OCI-LY7 (cell line): ENCODE measurements around the gene NTNG2. TPM values are rescaled to one million over a fixed set of nuclear protein-coding genes. Genes with fewer than 3 reads are reported as not detected.

Source experiments
- BruUV-seq: library from RNA; stranded (reverse); fragments of 400-500 nt; replicated peaks from 2 replicates; lab custom pipeline; 2021; lab: Mats Ljungman, UMichigan
- CTCF ChIA-PET: fragments of 300-600 bp; sonication (Branson Sonifier 250); formaldehyde crosslinking; loops from one replicate; lab custom pipeline; 2022; ENCODE audit warnings: antibody characterized with exemption; ENCODE audit not compliant: unreplicated experiment; lab: Charles Lee
- POLR2A ChIA-PET: fragments of 300-600 bp; sonication (Branson Sonifier 250); formaldehyde crosslinking; loops from one replicate; lab custom pipeline; 2022; ENCODE audit warnings: antibody characterized with exemption; lab: Charles Lee
- DNase-seq: peaks from one replicate; pipeline ENCODE4 v3.0.0-alpha.2; 2015; ENCODE audit warnings: low spot score
- H2AFZ ChIP-seq: fragments of 200-600 bp; sonication (generic), shearing (Covaris generic); 2 replicates; pipeline ENCODE4 v1.6.1; 2014; ENCODE audit warnings: mild to moderate bottlenecking, antibody characterized with exemption, low read length, moderate library complexity
- H3K27ac ChIP-seq: fragments of 200-600 bp; sonication (generic); 2 replicates; pipeline ENCODE4 v1.5.1; 2014; ENCODE audit warnings: mixed run types, low read depth, mild to moderate bottlenecking, moderate library complexity, low read length, inconsistent platforms; ENCODE audit not compliant: poor library complexity, severe bottlenecking
- H3K36me3 ChIP-seq: fragments of 200-600 bp; sonication (generic); 2 replicates; pipeline ENCODE4 v1.6.1; 2014; ENCODE audit warnings: mild to moderate bottlenecking, antibody characterized with exemption, low read length, moderate library complexity, mixed read lengths; ENCODE audit not compliant: insufficient read depth
- H3K4me1 ChIP-seq: fragments of 200-600 bp; sonication (generic); 2 replicates; pipeline ENCODE4 v1.5.1; 2014; ENCODE audit warnings: mild to moderate bottlenecking, low read length; ENCODE audit not compliant: insufficient read depth, poor library complexity, severe bottlenecking
- H3K4me2 ChIP-seq: fragments of 200-600 bp; sonication (generic); 2 replicates; pipeline ENCODE4 v1.6.1; 2014; ENCODE audit warnings: mild to moderate bottlenecking, low read length
- H3K4me3 ChIP-seq: fragments of 200-600 bp; sonication (generic); 2 replicates; pipeline ENCODE4 v1.5.1; 2014; ENCODE audit warnings: mild to moderate bottlenecking, low read depth, low read length; ENCODE audit not compliant: poor library complexity, severe bottlenecking
- H3K79me2 ChIP-seq: fragments of 200-600 bp; sonication (generic); 2 replicates; pipeline ENCODE4 v1.6.1; 2016; ENCODE audit warnings: low read depth, mild to moderate bottlenecking, low read length, moderate library complexity, mixed read lengths; ENCODE audit not compliant: insufficient read depth
- H3K9me2 ChIP-seq: fragments of 200-600 bp; sonication (generic); 2 replicates; pipeline ENCODE4 v1.6.1; 2016; ENCODE audit warnings: mild to moderate bottlenecking, low read length, mixed read lengths; ENCODE audit not compliant: insufficient read depth
- H3K9me3 ChIP-seq: fragments of 200-600 bp; sonication (generic); 2 replicates; pipeline ENCODE4 v1.6.1; 2014; ENCODE audit warnings: mild to moderate bottlenecking, mixed run types, low read length, mixed read lengths
- H4K20me1 ChIP-seq: fragments of 200-600 bp; sonication (generic); 2 replicates; pipeline ENCODE4 v1.6.1; 2014; ENCODE audit warnings: mild to moderate bottlenecking, antibody characterized with exemption, low read length, moderate library complexity, mixed read lengths; ENCODE audit not compliant: insufficient read depth
- EZH2phosphoT487 ChIP-seq: fragments of 200-600 bp; sonication (generic); IDR thresholded peaks from 2 replicates; pipeline ENCODE4 v1.6.1; 2018; ENCODE audit warnings: low read depth, borderline replicate concordance, mild to moderate bottlenecking, mixed run types, antibody characterized with exemption, low read length, moderate library complexity, mixed read lengths
- intact Hi-C: fragments of 100-400 bp; cut with micrococcal nuclease; formaldehyde crosslinking; loops from one replicate; pipeline ENCODE4 v1.10.0; 2022; ENCODE audit not compliant: unreplicated experiment
- total RNA-seq, 2 experiments: library from RNA; depleted of rRNA in 1 of 2; stranded (reverse); fragments of >200 nt in 1 of 2; shearing (Covaris generic) in 1 of 2; gene quantifications; 2 replicates each; pipeline ENCODE4 v1.2.3, GENCODE V29; 2014 to 2022
- TF ChIP-seq, protein P1 (sequence below): fragments of 200-600 bp; sonication (generic); conservative IDR thresholded peaks from 2 replicates; pipeline ENCODE4 v1.5.1; 2014; ENCODE audit warnings: mild to moderate bottlenecking, antibody characterized with exemption, low read length, moderate library complexity, mixed read lengths

Gene NTNG2
- total RNA-seq, 2 experiments from 2014 or later = 3.2 to 7.5 TPM

DNA sequence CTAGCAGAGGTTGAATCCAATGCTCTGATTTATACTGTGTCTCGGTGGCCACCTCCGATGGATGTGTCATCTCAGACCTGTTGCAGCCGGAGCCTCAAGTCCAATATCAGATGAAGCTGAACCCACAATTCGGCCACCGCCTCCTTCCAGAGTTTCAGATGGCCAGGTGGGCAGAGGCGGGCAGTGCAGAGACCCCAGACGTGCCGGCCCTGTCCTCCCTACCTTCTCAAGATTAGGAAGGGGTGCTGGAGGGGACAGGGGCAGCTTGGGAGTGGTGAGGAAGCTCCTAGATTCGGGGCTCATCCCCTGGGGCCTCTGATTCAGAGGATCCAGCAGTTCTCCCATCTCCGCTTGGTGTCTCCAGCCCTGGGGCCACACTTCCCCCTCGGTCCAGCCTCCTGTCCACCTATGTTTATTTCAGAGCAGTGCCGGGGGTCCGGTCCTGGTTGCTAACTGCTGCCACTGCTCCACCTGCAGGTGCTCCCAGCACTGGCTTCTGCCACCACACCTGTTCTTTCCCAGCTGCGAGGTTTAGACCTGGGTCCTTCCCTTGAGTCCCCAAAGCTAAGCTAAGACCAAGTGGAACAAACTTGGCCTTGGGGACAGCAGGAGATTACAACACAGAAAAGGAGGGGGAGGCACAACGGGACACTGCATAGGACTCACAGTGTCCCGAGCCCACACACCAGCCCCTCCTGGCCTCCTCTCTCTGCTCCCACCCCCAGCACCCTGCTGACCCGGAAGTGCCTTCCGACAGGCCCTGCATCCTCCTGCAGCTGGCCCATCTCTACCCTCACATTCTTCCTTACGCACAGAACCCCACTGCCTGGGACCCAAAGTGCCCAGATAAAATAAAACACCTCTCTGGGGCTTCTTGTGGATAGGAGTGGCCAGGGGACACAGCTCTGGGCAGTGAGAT, 81.6 kb downstream of the NTNG2 start:
- Histone ChIP-seq H3K4me2 (no peak overlapping the region), H3K36me3 (no peaks in the 10 kb centered on the region), H3K4me3 (no peak overlapping the region), H4K20me1 (no peaks in the 10 kb centered on the region), H3K79me2 (no peaks in the 10 kb centered on the region), H3K27ac (no peak overlapping the region), H3K9me2 (no peaks in the 10 kb centered on the region), H2AFZ (no peak overlapping the region), H3K9me3 (no peaks in the 10 kb centered on the region), H3K4me1 (peaks cover 17% of the 10 kb centered on the region)
- no TSS peak for BruUV-seq
- CTCF ChIA-PET = no interaction called here
- POLR2A ChIA-PET = no interaction called here
- intact Hi-C loops = no loop called here
- TF ChIP-seq, protein P1, sequence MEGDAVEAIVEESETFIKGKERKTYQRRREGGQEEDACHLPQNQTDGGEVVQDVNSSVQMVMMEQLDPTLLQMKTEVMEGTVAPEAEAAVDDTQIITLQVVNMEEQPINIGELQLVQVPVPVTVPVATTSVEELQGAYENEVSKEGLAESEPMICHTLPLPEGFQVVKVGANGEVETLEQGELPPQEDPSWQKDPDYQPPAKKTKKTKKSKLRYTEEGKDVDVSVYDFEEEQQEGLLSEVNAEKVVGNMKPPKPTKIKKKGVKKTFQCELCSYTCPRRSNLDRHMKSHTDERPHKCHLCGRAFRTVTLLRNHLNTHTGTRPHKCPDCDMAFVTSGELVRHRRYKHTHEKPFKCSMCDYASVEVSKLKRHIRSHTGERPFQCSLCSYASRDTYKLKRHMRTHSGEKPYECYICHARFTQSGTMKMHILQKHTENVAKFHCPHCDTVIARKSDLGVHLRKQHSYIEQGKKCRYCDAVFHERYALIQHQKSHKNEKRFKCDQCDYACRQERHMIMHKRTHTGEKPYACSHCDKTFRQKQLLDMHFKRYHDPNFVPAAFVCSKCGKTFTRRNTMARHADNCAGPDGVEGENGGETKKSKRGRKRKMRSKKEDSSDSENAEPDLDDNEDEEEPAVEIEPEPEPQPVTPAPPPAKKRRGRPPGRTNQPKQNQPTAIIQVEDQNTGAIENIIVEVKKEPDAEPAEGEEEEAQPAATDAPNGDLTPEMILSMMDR = peak; percentile 55
- TF ChIP-seq EZH2phosphoT487 = no peak
- peak; percentile 27 for DNase-seq

DNA sequence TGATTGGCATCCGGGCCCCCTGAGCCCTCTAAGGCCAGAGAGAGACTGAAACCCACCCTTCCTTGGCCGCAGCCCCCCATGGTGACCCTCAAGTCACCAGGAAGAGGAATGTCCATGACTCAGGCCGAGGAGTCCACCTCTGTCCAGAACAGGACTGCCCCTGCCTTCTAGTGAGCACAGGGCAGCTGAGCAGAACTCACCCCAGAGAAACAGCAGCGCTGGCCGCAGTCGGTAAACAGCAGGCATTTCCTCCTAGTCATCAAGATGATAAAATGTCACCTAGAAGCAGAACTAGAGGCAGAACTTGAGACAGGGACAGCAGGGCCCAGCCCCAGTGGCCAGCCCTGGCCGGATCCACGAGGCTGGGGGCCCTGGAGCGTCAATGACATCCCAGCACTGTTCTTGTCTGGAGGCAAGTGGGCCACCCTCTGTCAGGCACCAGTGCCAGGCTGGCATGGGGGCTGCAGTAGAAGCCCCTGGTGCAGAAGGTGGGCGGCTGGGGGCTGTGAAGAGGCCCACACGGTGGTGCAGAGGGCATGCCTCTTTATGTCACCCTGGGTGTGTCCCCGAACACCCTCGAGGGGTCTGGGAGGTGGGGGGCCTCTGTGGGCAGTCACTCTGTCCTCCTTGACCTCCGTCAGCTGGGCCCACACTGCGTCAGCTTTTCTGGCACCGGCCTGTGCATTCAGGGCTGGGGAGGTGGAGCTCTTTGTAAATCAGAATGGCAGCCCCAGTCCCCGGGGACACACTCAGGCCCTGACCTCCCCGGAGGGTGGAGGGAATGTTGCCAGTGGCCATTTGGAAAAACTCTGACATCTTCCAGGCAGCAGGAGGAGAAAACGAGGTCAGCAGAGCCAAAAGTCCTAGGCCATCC, 83.0 kb downstream of the NTNG2 start:
- TF ChIP-seq, protein P1 = no peak
- TF ChIP-seq EZH2phosphoT487 = no peak
- BruUV-seq = no TSS peak
- DNase-seq = no peak
- no peak overlapping the region for H2AFZ ChIP-seq
- CTCF ChIA-PET = no interaction called here
- H3K4me2 ChIP-seq = no peak overlapping the region
- no peaks in the 10 kb centered on the region for H3K36me3 ChIP-seq
- POLR2A ChIA-PET = no interaction called here
- intact Hi-C loops = no loop called here
- peaks cover 17% of the 10 kb centered on the region for H3K4me1 ChIP-seq
- H3K79me2 ChIP-seq = no peaks in the 10 kb centered on the region
- H4K20me1 ChIP-seq = no peaks in the 10 kb centered on the region
- H3K9me3 ChIP-seq = no peaks in the 10 kb centered on the region
- no peak overlapping the region for H3K4me3 ChIP-seq
- no peak overlapping the region for H3K27ac ChIP-seq
- no peaks in the 10 kb centered on the region for H3K9me2 ChIP-seq
